K562 (cell line): ENCODE results near the gene PSME4. TPM values are rescaled to one million over a fixed set of nuclear protein-coding genes. Genes with fewer than 3 reads are reported as not detected.

Experiments
- FOXA3 ChIP-seq, 2 experiments: fragments of 450-650 bp in 1 of 2; sonication (generic) in 1 of 2; formaldehyde crosslinking; IDR thresholded peaks in 1 of 2; conservative IDR thresholded peaks in 1 of 2; 2 replicates each; pipeline versions ENCODE4 v1.4.0 to v1.8.0; 2020 to 2022; ENCODE audit warnings: mild to moderate bottlenecking in 2 of 2, missing genetic modification reagents in 1 of 2
- L3MBTL2 ChIP-seq: fragments of 450-650 bp; IDR thresholded peaks from 2 replicates; pipeline ENCODE4 v1.6.1; 2016; ENCODE audit warnings: mild to moderate bottlenecking, moderate library complexity
- MED1 ChIP-seq: sonication (generic); formaldehyde crosslinking; IDR thresholded peaks from 2 replicates; pipeline ENCODE4 v1.8.1; 2023; ENCODE audit warnings: missing genetic modification reagents, borderline replicate concordance
- MGA ChIP-seq: fragments of 450-650 bp; IDR thresholded peaks from 2 replicates; pipeline ENCODE4 v1.6.1; 2016; ENCODE audit warnings: mild to moderate bottlenecking, moderate library complexity
- MTA1 ChIP-seq: fragments of 450-650 bp; IDR thresholded peaks from 2 replicates; pipeline ENCODE4 v1.6.1; 2017; ENCODE audit warnings: borderline replicate concordance
- RUNX1 ChIP-seq: sonication (generic); IDR thresholded peaks from 2 replicates; pipeline ENCODE4 v1.6.1; 2016; ENCODE audit warnings: antibody characterized with exemption, low read depth
- SIN3B ChIP-seq: fragments of 450-650 bp; IDR thresholded peaks from 2 replicates; pipeline ENCODE4 v1.6.1; 2017; ENCODE audit warnings: low read depth, mild to moderate bottlenecking, moderate library complexity
- SIRT6 ChIP-seq: IDR thresholded peaks from one replicate; pipeline ENCODE4 v1.6.1; 2012; ENCODE audit warnings: low read depth, mild to moderate bottlenecking, control low read depth, inconsistent platforms, low read length, moderate library complexity
- SMARCA4 ChIP-seq: fragments of 450-650 bp; IDR thresholded peaks from 2 replicates; pipeline ENCODE4 v1.6.1; 2016
- TCF15 ChIP-seq: fragments of 250-450 bp; sonication (Bioruptor Pico); IDR thresholded peaks from 2 replicates; pipeline ENCODE4 v1.8.0; 2022; ENCODE audit warnings: moderate library complexity, mild to moderate bottlenecking, inconsistent platforms
- TSC22D4 ChIP-seq: fragments of 450-650 bp; IDR thresholded peaks from 2 replicates; pipeline ENCODE4 v1.6.1; 2016; ENCODE audit warnings: missing genetic modification characterization, missing biosample characterization, control low read depth
- ZBED1 ChIP-seq: IDR thresholded peaks from 2 replicates; pipeline ENCODE4 v1.6.1; 2014
- ZFX ChIP-seq: sonication (generic); formaldehyde crosslinking; IDR thresholded peaks from 2 replicates; pipeline ENCODE4 v1.8.0; 2022; ENCODE audit warnings: mild to moderate bottlenecking, missing genetic modification reagents, moderate library complexity
- ZNF41 ChIP-seq: fragments of 250-450 bp; sonication (Bioruptor Pico); conservative IDR thresholded peaks from 2 replicates; pipeline ENCODE4 v1.4.0; 2020; ENCODE audit warnings: mild to moderate bottlenecking
- polyA plus RNA-seq, 8 experiments: library from polyadenylated mRNA; depleted of rRNA in 4 of 8; stranded (reverse) in 5 of 8; unstranded in 3 of 8; fragments of >200 nt; fragmentation: Nextera tagmentation in 2 of 8; fragmentation: Illumina TruSeq in 1 of 8; extraction: Ambion mirVana in 2 of 8; extraction: Trizol in 1 of 8; gene quantifications; 2 replicates each; pipeline versions ENCODE4 v1.2.1 to v1.2.3, GENCODE V29; 2011 to 2014; ENCODE audit warnings: inconsistent platforms in 1 of 8, missing spikeins in 1 of 8
- total RNA-seq, 7 experiments: library from RNA; depleted of rRNA in 6 of 7; stranded (reverse); fragments of >200 nt in 6 of 7; fragmentation: Illumina TruSeq in 2 of 7; extraction: Trizol in 2 of 7; gene quantifications; 2 replicates each; pipeline versions ENCODE4 v1.2.1 to v1.2.3, GENCODE V29; 2011 to 2021; ENCODE audit warnings: low replicate concordance in 1 of 7

The PSME4 gene
- total and polyA plus RNA-seq, 9 of the 15 experiments (the other 6 are each of a cell fraction or from before 2014, with no cell fraction given): 24.3 to 77.8 (median 40.5) TPM

- TF ChIP-seq MGA (peak; percentile 83), RUNX1 (0 out of 2 replicates have a peak, but pooled peaks have one; percentile 33), SIRT6 (no peak), SMARCA4 (no peak), MTA1 (no peak), ZNF41 (CRISPR knock-in tag) (no peak), ZFX (CRISPR knock-in tag) (peak; percentile 86), ZBED1 (no peak), TCF15 (no peak), L3MBTL2 (peak; percentile 78), FOXA3 (CRISPR knock-in tag; conservative IDR thresholded peaks at IDR 0.05 in 1 of 2, IDR thresholded peaks at IDR 0.05 in 1 of 2) (peak in 1 of 2 experiments; percentile 55; a peak in 1 of 4 replicates), MED1 (CRISPR knock-in tag) (no peak), TSC22D4 (tag) (no peak), SIN3B (peak; percentile 35; the same call in 1 of the 2 replicates)
Measured at GRCh38 chr2:53970724-53971602, at the start of gene PSME4 (continued).
